ENCODE results near the gene ENO2.
A peak's percentile ranks its signal among the peaks of the same experiment; 100 is the strongest.

ENO2 gene

DNA sequence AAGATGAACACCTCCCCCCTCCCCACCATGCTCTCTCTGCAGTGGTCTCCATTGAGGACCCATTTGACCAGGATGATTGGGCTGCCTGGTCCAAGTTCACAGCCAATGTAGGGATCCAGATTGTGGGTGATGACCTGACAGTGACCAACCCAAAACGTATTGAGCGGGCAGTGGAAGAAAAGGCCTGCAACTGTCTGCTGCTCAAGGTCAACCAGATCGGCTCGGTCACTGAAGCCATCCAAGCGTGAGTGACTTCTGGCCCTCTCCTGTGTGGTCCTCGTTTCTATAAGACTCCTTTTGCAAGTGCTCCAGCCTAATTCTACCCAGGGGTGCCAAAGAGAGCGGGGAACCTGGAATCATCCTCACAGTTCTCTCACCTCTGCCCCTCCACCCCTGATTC is 7.2 kb downstream of the ENO2 start:
- no peaks in the 10 kb centered on the region for H3K9me2 ChIP-seq (ENCODE audit: low read depth, low read length)
- H3K9ac ChIP-seq (ENCODE audit: low read length): no peak overlapping the region
- H2AFZ ChIP-seq (ENCODE audit: low read length): no peak overlapping the region
- no peaks in the 10 kb centered on the region for H3K9me3 ChIP-seq (ENCODE audit: low read length)
- H3K36me3 ChIP-seq (ENCODE audit: insufficient read depth, low read length): no peaks in the 10 kb centered on the region
- no peak for TF ChIP-seq EZH2 (IDR thresholded peaks at IDR 0.05; ENCODE audit: borderline replicate concordance, low read length)
- TF ChIP-seq, protein P1, sequence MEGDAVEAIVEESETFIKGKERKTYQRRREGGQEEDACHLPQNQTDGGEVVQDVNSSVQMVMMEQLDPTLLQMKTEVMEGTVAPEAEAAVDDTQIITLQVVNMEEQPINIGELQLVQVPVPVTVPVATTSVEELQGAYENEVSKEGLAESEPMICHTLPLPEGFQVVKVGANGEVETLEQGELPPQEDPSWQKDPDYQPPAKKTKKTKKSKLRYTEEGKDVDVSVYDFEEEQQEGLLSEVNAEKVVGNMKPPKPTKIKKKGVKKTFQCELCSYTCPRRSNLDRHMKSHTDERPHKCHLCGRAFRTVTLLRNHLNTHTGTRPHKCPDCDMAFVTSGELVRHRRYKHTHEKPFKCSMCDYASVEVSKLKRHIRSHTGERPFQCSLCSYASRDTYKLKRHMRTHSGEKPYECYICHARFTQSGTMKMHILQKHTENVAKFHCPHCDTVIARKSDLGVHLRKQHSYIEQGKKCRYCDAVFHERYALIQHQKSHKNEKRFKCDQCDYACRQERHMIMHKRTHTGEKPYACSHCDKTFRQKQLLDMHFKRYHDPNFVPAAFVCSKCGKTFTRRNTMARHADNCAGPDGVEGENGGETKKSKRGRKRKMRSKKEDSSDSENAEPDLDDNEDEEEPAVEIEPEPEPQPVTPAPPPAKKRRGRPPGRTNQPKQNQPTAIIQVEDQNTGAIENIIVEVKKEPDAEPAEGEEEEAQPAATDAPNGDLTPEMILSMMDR (IDR thresholded peaks at IDR 0.05; ENCODE audit: low read length): no peak
- H4K20me1 ChIP-seq (ENCODE audit: insufficient read depth, low read length): no peaks in the 10 kb centered on the region
- H3K4me3 ChIP-seq (ENCODE audit: low read depth, low read length, poor library complexity, severe bottlenecking): no peak overlapping the region
- peaks cover 8% of the 10 kb centered on the region; the same call in 1 of the 2 replicates for H3K27me3 ChIP-seq (ENCODE audit: insufficient read depth, low read length)
- H3K79me2 ChIP-seq (ENCODE audit: insufficient read depth, low read length): no peaks in the 10 kb centered on the region
- H3F3A ChIP-seq (ENCODE audit: insufficient read depth, low read length): no peaks in the 10 kb centered on the region
- H3K4me2 ChIP-seq (ENCODE audit: low read length): no peak overlapping the region
- H3K27ac ChIP-seq (ENCODE audit: low read depth, low read length, poor library complexity, severe bottlenecking): no peak overlapping the region
- peaks cover 11% of the 10 kb centered on the region for H3K4me1 ChIP-seq (ENCODE audit: insufficient read depth, low read length, severe bottlenecking)

DNA sequence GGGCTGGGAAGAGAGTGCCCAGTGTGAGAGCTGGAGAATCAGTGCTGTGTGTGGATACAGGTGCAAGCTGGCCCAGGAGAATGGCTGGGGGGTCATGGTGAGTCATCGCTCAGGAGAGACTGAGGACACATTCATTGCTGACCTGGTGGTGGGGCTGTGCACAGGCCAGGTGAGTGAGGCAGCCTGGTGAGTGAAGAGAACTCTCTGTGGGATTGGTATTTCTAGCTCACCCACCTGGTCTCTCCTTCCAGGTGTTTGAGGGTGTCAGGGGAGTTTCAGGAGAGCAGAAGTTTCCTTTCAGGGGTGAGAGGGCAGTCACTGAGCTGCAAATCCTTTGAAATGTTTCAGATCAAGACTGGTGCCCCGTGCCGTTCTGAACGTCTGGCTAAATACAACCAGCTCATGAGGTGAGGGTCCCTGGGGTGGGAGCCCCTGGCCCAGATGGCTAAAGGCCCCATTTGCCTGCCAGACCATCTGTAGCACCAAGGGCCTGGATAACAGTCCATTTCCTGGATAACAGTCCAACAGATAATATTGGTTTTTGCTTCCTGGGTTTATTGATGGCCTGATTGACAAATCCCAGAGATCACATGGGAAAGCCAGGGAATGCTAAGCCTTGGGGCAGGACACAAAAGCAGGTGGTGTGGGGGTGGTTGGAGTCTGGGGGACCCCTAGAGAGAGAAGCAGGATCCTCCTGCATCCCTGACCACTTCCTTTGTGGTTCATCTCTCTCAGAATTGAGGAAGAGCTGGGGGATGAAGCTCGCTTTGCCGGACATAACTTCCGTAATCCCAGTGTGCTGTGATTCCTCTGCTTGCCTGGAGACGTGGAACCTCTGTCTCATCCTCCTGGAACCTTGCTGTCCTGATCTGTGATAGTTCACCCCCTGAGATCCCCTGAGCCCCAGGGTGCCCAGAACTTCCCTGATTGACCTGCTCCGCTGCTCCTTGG is 7.9 kb downstream of the ENO2 start:
- no peak overlapping the region for H3K4me3 ChIP-seq (ENCODE audit: low read depth, low read length, poor library complexity, severe bottlenecking)
- H3K9ac ChIP-seq (ENCODE audit: low read length): no peak overlapping the region
- H3K27me3 ChIP-seq (ENCODE audit: insufficient read depth, low read length): peaks cover 14% of the 10 kb centered on the region; the same call in 1 of the 2 replicates

DNA sequence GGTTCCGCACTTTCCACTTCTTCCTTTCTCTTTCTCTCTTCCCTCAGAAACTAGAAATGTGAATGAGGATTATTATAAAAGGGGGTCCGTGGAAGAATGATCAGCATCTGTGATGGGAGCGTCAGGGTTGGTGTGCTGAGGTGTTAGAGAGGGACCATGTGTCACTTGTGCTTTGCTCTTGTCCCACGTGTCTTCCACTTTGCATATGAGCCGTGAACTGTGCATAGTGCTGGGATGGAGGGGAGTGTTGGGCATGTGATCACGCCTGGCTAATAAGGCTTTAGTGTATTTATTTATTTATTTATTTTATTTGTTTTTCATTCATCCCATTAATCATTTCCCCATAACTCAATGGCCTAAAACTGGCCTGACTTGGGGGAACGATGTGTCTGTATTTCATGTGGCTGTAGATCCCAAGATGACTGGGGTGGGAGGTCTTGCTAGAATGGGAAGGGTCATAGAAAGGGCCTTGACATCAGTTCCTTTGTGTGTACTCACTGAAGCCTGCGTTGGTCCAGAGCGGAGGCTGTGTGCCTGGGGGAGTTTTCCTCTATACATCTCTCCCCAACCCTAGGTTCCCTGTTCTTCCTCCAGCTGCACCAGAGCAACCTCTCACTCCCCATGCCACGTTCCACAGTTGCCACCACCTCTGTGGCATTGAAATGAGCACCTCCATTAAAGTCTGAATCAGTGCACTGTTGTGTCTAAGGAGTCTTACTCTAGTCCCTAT is 8.8 kb downstream of the ENO2 start:
- Histone ChIP-seq H3K36me3 (ENCODE audit: insufficient read depth, low read length) (no peaks in the 10 kb centered on the region), H3K4me1 (ENCODE audit: insufficient read depth, low read length, severe bottlenecking) (peaks cover 15% of the 10 kb centered on the region)

More for the DNA sequence above, 7.9 kb downstream of the ENO2 start:
- H3K4me1 ChIP-seq (ENCODE audit: insufficient read depth, low read length, severe bottlenecking): peaks cover 11% of the 10 kb centered on the region
- no peak overlapping the region for H2AFZ ChIP-seq (ENCODE audit: low read length)
- no peaks in the 10 kb centered on the region for H4K20me1 ChIP-seq (ENCODE audit: insufficient read depth, low read length)
- TF ChIP-seq, protein P1 (IDR thresholded peaks at IDR 0.05; ENCODE audit: low read length): no peak; the same call in 1 of the 2 replicates
- no peak for TF ChIP-seq EZH2 (IDR thresholded peaks at IDR 0.05; ENCODE audit: borderline replicate concordance, low read length)
- no peaks in the 10 kb centered on the region for H3F3A ChIP-seq (ENCODE audit: insufficient read depth, low read length)
- H3K79me2 ChIP-seq (ENCODE audit: insufficient read depth, low read length): no peaks in the 10 kb centered on the region
- H3K27ac ChIP-seq (ENCODE audit: low read depth, low read length, poor library complexity, severe bottlenecking): no peak overlapping the region
- no peaks in the 10 kb centered on the region for H3K9me3 ChIP-seq (ENCODE audit: low read length)
- no peaks in the 10 kb centered on the region for H3K9me2 ChIP-seq (ENCODE audit: low read depth, low read length)
- 0 out of 2 replicates have a peak overlapping the region, but pooled peaks have one; percentile 20 for H3K4me2 ChIP-seq (ENCODE audit: low read length)
- H3K36me3 ChIP-seq (ENCODE audit: insufficient read depth, low read length): no peaks in the 10 kb centered on the region

More for the DNA sequence above, 8.8 kb downstream of the ENO2 start:
- Histone ChIP-seq H3K4me3 (ENCODE audit: low read depth, low read length, poor library complexity, severe bottlenecking) (no peak overlapping the region), H3K4me2 (ENCODE audit: low read length) (0 out of 2 replicates have a peak overlapping the region, but pooled peaks have one; percentile 20), H3F3A (ENCODE audit: insufficient read depth, low read length) (no peaks in the 10 kb centered on the region), H4K20me1 (ENCODE audit: insufficient read depth, low read length) (no peaks in the 10 kb centered on the region), H3K27me3 (ENCODE audit: insufficient read depth, low read length) (peaks cover 15% of the 10 kb centered on the region; the same call in 1 of the 2 replicates), H2AFZ (ENCODE audit: low read length) (no peak overlapping the region), H3K79me2 (ENCODE audit: insufficient read depth, low read length) (no peaks in the 10 kb centered on the region), H3K9me3 (ENCODE audit: low read length) (no peaks in the 10 kb centered on the region), H3K9me2 (ENCODE audit: low read depth, low read length) (no peaks in the 10 kb centered on the region), H3K9ac (ENCODE audit: low read length) (no peak overlapping the region), H3K27ac (ENCODE audit: low read depth, low read length, poor library complexity, severe bottlenecking) (no peak overlapping the region)
- TF ChIP-seq, protein P1 (IDR thresholded peaks at IDR 0.05; ENCODE audit: low read length): no peak
- no peak for TF ChIP-seq EZH2 (IDR thresholded peaks at IDR 0.05; ENCODE audit: borderline replicate concordance, low read length)
